ENCODE measurements around the gene PTPN13.

Gene PTPN13

DNA sequence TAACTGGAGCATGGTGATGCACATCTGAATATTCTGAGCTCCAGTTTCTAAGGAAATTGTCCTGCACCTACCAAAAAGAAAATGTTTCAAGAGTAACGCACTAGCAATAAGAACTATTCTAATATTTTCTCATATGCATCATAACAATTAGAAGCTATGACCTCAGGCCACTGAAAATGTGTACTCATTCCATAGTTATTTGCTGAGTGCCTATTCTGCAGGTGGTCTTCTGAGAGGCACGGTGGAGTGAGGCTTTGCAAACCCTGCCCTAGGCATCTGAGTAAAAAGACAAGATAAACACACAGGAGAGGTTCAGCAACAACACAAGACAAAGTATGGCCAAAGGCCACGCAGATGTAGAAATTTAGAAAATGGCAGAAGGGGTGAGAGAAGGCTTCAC lies 231.4 kb downstream of the PTPN13 start:
- no peaks in the 10 kb centered on the region for H3K36me3 ChIP-seq (ENCODE audit: low read depth)
- H3K4me1 ChIP-seq (ENCODE audit: insufficient read depth, poor library complexity, severe bottlenecking): peaks cover 10% of the 10 kb centered on the region
- DNase-seq (ENCODE audit: low spot score): no peak
- H3K4me3 ChIP-seq (ENCODE audit: severe bottlenecking): no peak overlapping the region
- TF ChIP-seq, protein P1, sequence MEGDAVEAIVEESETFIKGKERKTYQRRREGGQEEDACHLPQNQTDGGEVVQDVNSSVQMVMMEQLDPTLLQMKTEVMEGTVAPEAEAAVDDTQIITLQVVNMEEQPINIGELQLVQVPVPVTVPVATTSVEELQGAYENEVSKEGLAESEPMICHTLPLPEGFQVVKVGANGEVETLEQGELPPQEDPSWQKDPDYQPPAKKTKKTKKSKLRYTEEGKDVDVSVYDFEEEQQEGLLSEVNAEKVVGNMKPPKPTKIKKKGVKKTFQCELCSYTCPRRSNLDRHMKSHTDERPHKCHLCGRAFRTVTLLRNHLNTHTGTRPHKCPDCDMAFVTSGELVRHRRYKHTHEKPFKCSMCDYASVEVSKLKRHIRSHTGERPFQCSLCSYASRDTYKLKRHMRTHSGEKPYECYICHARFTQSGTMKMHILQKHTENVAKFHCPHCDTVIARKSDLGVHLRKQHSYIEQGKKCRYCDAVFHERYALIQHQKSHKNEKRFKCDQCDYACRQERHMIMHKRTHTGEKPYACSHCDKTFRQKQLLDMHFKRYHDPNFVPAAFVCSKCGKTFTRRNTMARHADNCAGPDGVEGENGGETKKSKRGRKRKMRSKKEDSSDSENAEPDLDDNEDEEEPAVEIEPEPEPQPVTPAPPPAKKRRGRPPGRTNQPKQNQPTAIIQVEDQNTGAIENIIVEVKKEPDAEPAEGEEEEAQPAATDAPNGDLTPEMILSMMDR (IDR thresholded peaks at IDR 0.05; ENCODE audit: poor library complexity, severe bottlenecking): no peak
- H3K27ac ChIP-seq (ENCODE audit: poor library complexity, severe bottlenecking): no peak overlapping the region
- H3K27me3 ChIP-seq (ENCODE audit: insufficient read depth, poor library complexity, severe bottlenecking): no peaks in the 10 kb centered on the region
- ATAC-seq (ENCODE audit: low read depth): peak; percentile 51; the same call in 1 of the 3 replicates
- no peaks in the 10 kb centered on the region for H3K9me3 ChIP-seq (ENCODE audit: severe bottlenecking)

DNA sequence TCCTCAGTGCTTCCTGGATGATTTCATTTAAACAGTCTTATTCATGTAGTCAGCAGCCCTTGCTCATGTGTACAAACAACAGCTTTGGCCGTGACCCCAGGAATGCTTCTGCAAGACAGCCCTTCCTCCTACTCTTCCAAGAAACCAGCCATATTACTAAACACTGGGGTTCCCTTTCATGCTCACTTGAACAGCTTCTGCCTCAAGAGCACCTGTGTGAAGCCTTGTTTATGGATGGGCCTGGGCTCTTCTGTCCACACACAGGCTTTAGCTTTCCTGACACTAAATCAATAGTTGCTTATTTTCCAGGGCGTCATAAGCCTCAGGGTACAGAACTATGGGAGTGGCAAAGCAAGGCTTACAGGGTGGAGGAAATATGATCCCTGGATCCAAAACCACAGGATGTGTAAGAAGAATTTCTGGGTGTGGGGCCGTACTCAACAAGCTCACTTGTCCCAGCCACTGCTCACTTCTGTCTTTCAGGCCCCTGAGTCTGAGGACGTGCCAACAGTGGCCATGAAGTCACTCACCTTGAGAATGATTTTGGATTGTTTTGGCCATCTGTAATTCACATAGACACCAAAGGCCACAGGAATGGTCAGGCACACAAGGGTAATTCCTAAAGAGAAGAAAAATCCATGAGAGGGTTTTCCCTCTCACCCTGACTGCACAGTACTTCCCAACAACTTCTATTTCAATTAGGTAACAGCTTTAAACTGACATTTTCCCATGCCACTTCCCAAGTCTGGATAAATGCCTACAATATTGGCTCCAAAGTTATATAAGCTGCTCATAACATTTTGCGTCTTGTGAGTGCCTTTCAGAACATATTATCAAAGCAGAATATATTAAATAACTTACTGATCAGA lies 237.4 kb downstream of the PTPN13 start:
- H3K4me3 ChIP-seq (ENCODE audit: severe bottlenecking): no peak overlapping the region
- H3K9me3 ChIP-seq (ENCODE audit: severe bottlenecking): no peaks in the 10 kb centered on the region
- H3K27ac ChIP-seq (ENCODE audit: poor library complexity, severe bottlenecking): peak overlapping the region; percentile 93
- DNase-seq (ENCODE audit: low spot score): peak; percentile 73
- H3K36me3 ChIP-seq (ENCODE audit: low read depth): no peaks in the 10 kb centered on the region
- H3K27me3 ChIP-seq (ENCODE audit: insufficient read depth, poor library complexity, severe bottlenecking): no peaks in the 10 kb centered on the region
- TF ChIP-seq, protein P1 (IDR thresholded peaks at IDR 0.05; ENCODE audit: poor library complexity, severe bottlenecking): no peak
- peaks cover 17% of the 10 kb centered on the region for H3K4me1 ChIP-seq (ENCODE audit: insufficient read depth, poor library complexity, severe bottlenecking)
- peak; percentile 93 for ATAC-seq (ENCODE audit: low read depth)

DNA sequence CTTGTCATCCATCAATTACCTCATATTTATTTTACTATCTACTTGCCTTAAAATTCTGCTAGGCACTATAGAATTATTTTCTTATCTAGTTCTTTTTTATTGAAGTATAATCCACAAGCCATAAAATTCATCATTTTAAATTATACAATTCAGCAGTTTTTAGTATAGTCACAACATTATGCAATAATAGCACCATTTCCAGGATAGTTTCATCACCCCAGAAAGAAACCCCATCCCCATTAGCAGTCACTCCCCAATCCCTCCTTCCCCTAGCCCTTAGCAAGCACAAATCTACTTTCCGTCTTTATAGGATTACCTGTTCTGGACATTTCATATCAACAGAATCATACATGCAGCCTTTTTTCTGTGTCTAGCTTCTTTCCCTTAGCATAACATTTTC lies 239.5 kb downstream of the PTPN13 start:
- DNase-seq (ENCODE audit: low spot score): no peak
- TF ChIP-seq, protein P1 (IDR thresholded peaks at IDR 0.05; ENCODE audit: poor library complexity, severe bottlenecking): no peak
- no peaks in the 10 kb centered on the region for H3K27me3 ChIP-seq (ENCODE audit: insufficient read depth, poor library complexity, severe bottlenecking)
- no peak overlapping the region for H3K27ac ChIP-seq (ENCODE audit: poor library complexity, severe bottlenecking)
- peaks cover 17% of the 10 kb centered on the region for H3K4me1 ChIP-seq (ENCODE audit: insufficient read depth, poor library complexity, severe bottlenecking)
- H3K36me3 ChIP-seq (ENCODE audit: low read depth): no peaks in the 10 kb centered on the region
- H3K9me3 ChIP-seq (ENCODE audit: severe bottlenecking): no peaks in the 10 kb centered on the region
- no peak for ATAC-seq (ENCODE audit: low read depth)
- H3K4me3 ChIP-seq (ENCODE audit: severe bottlenecking): no peak overlapping the region

DNA sequence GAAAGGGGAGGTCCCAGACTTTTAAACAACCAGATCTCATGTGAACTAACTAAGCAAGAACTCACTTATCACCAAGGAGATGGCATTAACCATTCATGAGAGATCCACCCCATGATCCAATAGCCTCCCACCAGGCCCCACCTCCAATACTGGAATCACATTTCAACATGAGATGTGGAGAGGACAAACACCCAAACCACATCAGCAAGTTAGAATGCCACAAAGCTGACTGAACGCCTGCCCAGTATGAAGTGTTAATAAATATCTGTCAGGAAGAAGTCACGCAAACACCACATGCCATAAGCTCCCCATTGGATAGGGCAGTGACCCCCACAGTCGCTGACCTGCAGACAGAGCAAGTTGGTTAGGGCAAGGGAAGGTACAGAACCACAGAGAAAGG lies 240.8 kb downstream of the PTPN13 start:
- no peak for ATAC-seq (ENCODE audit: low read depth)
- Histone ChIP-seq H3K27ac (ENCODE audit: poor library complexity, severe bottlenecking) (no peak overlapping the region), H3K9me3 (ENCODE audit: severe bottlenecking) (no peaks in the 10 kb centered on the region), H3K4me3 (ENCODE audit: severe bottlenecking) (no peak overlapping the region), H3K36me3 (ENCODE audit: low read depth) (no peaks in the 10 kb centered on the region), H3K4me1 (ENCODE audit: insufficient read depth, poor library complexity, severe bottlenecking) (peaks cover 17% of the 10 kb centered on the region), H3K27me3 (ENCODE audit: insufficient read depth, poor library complexity, severe bottlenecking) (no peaks in the 10 kb centered on the region)
- no peak for DNase-seq (ENCODE audit: low spot score)
- TF ChIP-seq, protein P1 (IDR thresholded peaks at IDR 0.05; ENCODE audit: poor library complexity, severe bottlenecking): no peak

DNA sequence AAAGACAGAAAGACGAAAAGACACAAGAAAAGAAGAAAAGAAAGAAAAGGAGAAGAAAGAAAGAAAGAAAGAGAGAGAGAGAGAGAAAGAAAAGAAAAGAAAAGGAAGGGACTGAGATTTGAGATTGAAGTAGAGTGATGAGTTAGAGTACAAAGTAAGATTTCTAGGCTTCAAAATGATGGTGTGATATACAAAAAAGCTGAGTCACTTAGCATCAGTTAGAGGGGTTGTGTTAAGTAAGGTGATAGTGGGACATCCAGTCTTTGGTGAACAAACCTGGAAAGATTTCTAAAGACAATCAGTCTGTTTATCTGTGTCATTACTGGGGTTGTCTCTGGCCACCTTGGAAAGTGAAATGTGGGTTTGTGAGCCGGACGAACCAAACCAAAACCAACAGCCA lies 241.6 kb downstream of the PTPN13 start:
- no peak for DNase-seq (ENCODE audit: low spot score)
- peaks cover 19% of the 10 kb centered on the region for H3K4me1 ChIP-seq (ENCODE audit: insufficient read depth, poor library complexity, severe bottlenecking)
- no peaks in the 10 kb centered on the region for H3K36me3 ChIP-seq (ENCODE audit: low read depth)
- no peaks in the 10 kb centered on the region for H3K9me3 ChIP-seq (ENCODE audit: severe bottlenecking)
- H3K4me3 ChIP-seq (ENCODE audit: severe bottlenecking): no peak overlapping the region
- no peak for ATAC-seq (ENCODE audit: low read depth)
- H3K27me3 ChIP-seq (ENCODE audit: insufficient read depth, poor library complexity, severe bottlenecking): no peaks in the 10 kb centered on the region
- TF ChIP-seq, protein P1 (IDR thresholded peaks at IDR 0.05; ENCODE audit: poor library complexity, severe bottlenecking): no peak
- no peak overlapping the region for H3K27ac ChIP-seq (ENCODE audit: poor library complexity, severe bottlenecking)

All from RWPE2 (cell line).